ENCODE data around the gene IRX3.

GRCh38 chr16:54335230-54335629, 48.6 kb upstream of the IRX3 start:
- TF ChIP-seq CTCF (IDR thresholded peaks at IDR 0.05), result no peak
- no peak for TF ChIP-seq POLR2A (IDR thresholded peaks at IDR 0.05)

Measured in lower leg skin (tissue), 3 donors.